A673 (cell line): ENCODE measurements around the gene LRRTM3.

Source experiments
- CTCF ChIP-seq: fragments of 300-800, 200-600 bp; sonication (generic); conservative IDR thresholded peaks from 2 replicates; pipeline ENCODE4 v1.5.1; 2017; ENCODE audit warnings: low read depth, mild to moderate bottlenecking, antibody characterized with exemption, low read length, moderate library complexity, mixed read lengths
- EZH2 ChIP-seq: fragments of 200-600 bp; sonication (generic); IDR thresholded peaks from 2 replicates; pipeline ENCODE4 v1.6.1; 2017; ENCODE audit warnings: borderline replicate concordance, low read depth, mild to moderate bottlenecking, mixed read lengths, antibody characterized with exemption, low read length; ENCODE audit not compliant: poor library complexity, severe bottlenecking

- TF ChIP-seq CTCF (no peak), EZH2 (no peak)
These were observed 149.7 kb downstream of the LRRTM3 start for GRCh38 chr10:67075491-67075971.
